Fibroblast of upper back skin (primary cell): ENCODE measurements around the gene RASL11A.
"Not testable (repeated sequence)": the region's sequence is repeated elsewhere in the genome, so short reads cannot be mapped to it uniquely, and the experiment has no call there.

Experiments used
- DNase-seq: peaks from one replicate; pipeline ENCODE4 v3.0.0-alpha.2; 2013

RASL11A gene

DNA sequence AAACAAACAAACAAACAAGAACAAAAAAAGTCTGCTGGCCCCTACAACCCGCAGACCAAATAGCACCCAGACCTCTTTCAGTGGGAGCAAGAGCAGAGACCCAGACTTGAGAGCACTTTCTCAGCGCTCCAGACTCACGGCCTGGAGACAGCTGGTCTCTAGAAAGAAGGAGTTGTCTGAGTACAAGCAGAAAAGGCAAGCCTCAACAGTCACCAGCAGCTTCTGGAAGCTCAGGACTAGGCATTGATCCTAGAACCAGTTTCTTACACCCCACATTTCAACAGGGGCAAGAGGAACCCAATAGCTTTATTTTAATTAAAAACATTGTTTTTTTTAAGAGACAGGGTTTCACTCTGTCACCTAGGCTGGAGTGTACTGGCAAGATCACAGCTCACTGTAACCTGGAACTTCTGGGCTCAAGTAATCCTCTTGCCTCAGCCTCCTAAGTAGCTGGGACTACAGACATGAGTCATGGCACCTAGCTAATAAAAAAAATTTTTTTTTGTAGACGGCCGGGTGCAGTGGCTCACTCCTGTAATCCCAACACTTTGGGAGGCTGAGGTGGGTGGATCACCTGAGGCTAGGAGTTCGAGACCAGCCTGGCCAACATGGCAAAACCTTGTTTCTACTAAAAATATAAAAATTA lies 30.4 kb downstream of the RASL11A start:
- DNase-seq = no peak

DNA sequence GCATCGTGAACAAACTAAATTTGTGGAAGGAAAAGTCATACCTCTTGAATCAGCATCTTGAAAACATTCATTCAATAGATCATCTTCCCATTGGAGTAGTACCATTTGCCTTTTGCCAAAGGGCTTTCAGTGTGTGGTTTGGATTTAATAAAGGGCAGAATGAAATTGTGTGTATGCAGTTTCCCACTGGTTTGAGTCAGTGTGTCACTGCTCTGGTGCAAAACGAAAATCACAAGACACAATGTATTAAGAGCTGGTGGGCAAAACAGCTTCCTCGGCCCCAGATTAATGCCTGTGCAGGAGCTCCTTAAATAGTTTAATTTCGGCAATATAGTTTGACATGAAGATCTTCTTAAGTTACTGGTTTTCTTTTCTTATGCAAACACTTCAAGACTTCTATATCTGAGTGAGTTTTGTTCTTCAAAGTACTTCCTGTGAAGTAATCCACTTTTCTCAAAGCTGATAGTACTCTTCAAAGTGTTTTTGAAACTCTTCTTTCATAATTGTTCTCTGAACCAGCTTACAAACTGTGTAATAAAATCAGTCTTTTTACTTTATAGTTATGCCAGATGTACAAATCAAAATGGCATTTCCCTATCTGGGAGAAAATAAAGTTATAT lies 32.1 kb downstream of the RASL11A start:
- no peak for DNase-seq

DNA sequence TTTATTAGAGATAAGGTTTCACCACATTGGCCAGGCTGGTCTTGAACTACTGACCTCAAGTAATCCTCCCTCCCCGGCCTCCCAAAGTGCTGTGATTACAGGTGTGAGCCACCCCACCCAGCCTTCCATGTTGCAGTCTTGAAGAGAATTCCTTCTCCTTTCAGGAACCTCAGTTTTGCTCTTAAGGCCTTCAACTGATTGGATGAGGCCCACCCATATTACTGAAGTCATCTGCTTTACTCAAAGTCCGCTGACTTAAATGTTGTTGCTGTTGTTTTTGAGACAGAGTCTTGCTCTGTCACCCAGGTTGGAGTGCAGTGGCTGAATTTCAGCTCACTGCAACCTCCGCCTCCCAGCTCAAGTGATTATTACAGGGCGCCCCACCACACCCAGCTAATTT lies 33.5 kb downstream of the RASL11A start:
- no peak for DNase-seq

DNA sequence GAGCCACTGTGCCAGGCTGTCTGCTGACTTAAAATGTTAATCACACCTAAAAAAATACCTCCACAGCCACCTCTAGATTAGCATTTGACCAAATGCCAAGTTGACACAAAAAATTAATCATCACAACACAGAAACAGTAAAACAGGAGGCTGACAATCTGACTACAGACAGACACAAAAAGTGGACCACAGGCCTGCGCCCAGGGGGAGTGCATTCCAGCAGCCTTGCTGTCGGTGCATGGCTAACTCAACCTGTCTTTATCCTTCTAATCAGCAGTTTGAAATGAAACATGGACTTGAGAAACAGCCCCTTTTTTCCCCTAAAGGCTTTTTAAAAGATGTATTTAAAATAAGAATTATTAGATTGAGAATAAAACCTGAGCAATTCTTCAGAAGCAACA lies 34.0 kb downstream of the RASL11A start:
- no peak for DNase-seq

DNA sequence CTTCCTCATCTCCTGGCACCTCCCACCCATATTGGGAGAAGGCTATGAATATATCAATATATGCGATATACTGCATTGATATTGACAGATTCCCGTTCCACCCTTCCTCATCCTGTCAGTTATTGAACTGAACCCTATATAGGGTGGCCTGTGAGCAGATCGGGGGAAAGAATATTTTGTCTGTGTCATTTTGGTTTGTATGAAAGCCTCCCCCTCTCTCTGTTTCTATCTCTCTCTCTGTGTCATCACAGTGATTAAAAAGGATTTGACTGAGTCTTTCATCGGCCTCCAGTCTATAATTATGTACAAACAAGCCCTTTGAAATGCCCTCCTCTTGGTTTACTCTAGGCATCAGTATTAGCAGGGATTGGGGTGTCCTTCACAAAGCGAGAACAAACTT lies 35.7 kb downstream of the RASL11A start:
- no peak for DNase-seq

DNA sequence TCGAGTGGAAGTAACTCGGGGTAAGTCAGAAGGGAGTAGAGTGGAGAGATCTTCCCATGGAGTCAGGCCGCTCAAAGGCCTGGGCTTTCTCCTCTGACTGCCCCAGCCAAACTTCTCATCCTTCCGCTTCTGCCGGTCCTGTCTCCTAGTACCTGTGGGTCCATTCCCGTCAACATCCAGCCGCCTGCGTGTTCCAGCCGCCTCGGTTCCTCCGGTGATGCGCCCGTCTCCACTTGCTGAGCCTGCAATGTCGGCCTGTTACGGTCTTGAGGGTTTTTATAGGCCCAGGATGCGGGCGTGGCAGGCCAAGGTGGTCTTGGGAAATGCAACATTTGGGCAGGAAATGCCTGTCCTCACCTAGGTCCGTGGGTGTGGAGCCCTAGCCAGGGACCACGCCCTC lies 38.3 kb downstream of the RASL11A start:
- no peak for DNase-seq

DNA sequence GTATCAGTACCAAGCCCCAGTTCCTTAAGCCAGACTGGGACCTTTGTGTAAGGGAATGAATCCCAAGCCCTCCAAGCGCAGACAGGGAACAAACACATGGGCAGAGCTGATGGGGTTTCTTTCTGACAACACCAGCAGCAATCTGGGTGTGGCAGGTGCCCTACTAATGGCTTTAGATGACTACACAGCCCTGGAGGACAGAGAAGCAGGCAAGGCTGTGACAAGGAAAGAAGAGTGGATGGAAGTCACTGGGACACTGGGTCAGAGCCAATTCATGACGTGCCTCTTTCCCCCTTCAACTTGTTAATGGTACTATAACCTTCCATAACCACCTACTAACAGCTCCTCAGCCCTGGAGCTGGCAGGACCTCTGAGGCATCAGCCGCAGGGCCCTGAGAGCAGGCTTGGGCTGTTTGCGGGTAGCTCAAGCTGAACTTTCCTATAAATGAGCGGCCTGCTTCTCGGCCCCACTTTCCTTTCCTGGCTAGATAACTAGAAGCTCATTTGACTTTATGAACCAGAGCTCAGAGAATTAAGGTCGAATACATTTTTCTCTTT lies 38.9 kb downstream of the RASL11A start:
- no peak for DNase-seq

DNA sequence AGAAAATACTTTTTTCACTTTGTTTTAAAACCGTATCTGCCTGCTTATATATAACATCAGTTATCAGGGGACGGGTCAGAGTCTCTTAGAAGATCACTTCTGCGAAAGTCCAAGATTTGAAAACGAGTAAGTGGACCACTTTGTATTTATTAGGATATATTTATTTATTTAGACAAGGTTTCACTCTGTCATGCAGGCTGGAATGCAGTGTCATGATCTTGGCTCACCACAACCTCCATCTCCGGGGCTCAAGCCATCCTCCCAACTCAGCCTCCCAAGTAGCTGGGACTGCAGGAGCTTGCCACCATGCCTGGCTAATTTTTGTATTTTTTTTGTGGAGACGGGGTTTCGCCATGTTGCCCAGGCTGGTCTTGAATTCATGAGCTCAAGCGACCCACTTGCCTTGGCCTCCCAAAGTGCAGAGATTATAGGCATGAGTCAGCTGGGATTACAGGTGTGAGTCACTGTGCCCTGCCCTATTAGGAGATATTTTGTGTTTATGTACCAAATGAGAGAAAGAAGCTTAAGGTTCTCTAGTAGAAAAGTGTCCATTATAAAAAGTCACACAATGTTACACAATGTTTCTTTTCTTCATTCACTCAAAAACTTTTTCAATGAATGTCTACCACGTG lies 39.5 kb downstream of the RASL11A start:
- peak; percentile 5 for DNase-seq

DNA sequence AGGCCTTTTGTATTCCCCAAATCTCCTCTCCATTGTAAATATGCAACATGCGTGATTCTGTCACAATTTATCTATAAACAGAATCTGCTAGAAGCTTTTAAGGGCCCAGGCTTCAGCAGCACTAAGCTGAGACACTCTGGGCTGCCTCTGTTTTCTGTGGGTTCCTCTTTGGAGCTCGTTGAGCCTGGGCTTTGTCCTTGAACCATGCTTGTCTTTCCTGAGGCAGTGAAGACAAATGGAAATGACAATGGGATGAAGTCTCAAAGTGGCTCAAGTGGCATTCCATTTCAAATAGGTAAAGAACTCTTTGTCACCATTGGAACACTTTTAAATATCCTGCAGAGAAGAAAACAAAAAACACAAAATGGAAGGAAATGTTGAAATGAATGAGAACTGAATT lies 40.3 kb downstream of the RASL11A start:
- no peak for DNase-seq

DNA sequence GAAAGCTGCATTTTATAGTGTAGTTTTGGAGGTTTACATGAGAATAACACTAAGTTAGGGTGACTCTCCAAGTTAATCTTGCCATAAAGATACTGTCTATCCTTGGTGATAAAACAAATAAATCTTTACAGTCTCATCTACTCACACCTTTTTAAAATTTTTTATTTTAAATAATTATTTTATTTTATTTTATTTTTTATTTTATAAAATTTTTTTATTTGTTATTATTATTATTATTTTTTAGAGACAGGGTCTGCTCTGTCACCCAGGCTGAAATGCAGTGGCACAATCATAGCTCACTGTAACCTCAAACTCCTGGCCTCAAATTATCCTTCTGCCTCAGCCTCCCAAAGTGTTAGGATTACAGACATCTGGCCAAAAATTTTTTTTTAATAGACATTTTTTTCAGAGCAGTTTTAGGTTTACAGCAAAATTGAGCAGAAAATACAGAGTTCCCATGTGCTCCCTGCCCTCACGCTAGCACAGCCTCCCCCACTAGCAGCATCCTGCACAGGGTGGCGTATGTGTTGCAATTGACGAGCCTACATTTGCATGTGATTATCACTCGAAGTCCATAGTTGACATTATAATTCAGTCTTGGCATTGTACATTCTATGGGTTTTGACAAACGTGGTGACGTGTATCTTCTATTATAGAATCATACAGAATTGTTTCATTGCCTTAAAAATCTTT lies 41.0 kb downstream of the RASL11A start:
- no peak for DNase-seq

DNA sequence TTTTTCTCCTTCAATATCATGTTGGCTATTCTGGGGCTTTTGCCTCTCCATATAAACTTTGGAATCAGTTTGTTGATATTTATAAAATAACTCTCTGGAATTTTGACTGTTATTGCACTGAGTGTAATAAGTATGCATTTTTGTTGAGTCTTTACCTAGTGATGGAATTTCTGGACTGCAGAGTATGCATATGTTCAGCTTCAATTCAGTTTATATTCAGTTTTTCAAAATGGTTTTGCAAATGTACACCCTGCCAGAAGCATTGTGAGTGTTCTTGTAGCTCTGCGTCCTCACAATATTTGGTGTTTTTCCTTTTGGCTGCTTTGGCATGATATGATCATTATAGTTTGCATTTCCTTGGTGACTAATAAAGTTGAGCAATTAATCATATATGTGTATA lies 43.1 kb downstream of the RASL11A start:
- no peak for DNase-seq

DNA sequence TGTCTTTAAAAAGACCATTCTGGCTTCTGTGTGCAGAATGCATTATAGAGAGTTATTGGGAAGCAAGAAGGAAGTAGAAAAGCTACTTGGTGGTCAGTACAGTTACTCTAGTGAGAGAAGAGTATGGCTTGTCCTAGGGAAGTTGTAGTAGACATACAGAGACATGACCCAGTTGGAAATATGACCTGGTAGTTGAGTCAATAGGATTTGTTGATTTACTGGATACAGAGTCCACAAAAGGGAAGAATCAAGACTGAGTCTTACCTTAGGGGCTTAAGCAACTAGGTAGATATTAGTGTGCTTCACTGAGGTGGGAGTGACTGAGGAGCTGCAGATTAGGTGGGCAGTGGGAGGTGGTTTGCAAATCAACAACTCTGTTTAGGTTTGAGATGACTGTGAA lies 48.8 kb downstream of the RASL11A start:
- no peak for DNase-seq

DNA sequence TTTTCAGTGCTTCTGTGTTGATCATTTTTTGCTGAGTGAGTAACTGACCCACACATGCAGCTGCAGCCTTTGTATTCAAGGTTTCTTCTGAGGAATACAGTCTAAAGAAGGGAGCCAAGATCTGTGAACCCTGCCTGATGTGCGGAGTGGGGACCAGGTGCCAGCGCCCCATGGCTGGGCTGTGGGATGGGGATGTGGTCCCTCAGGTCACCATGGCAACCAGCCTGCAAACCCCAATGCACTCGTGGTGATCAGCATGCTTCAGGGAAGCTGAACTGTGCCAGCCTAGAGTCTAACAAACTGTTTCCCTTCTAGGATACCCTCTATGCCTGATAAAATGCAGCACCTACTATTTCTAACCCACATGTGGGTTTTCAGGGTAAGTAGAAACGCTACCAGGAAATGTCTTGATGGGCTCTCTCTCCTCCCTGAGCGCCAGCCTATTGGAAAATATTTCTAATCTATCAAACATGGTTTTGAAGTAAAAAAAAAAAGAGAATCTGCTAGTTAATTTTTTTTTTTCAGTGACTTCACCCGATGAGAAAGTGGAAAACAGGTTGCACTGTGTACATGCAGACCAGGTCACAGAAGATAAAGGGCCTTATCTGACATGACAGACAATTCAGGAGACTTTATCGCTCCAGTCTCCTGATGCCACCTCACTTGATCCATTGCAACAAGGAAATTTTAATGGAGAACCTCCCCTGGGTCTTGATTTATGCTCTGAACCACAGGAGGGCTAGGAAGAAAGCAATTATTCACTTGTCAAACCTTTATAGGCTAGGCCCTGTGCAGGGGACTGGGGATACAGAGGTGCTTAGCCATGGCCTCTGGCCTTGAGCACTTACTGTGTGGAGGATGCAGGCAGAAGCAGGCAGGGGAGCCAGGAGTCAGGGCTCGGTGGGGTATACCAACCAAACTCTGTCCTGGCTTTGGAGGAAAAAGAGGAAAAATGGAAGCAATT lies 51.1 kb downstream of the RASL11A start:
- DNase-seq = no peak

DNA sequence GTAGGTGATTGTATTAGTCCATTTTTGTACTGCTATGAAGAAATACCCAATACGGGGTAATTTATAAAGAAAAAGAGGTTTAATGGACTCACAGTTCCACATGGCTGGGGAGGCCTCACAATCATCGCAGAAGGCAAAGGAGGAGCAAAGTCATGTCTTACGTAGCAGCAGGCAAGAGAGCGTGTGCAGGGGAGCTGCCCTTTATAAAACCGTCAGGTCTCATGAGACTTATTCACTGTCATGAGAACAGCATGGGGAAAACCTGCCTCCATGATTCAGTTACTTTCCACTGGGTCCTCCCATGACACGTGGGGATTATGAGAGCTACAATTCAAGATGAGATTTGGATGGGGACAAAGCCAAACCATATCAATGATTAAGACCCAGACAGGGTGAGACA lies 51.8 kb downstream of the RASL11A start:
- not testable (repeated sequence) for DNase-seq
